Kidney (tissue), 14 donors: ENCODE data around the gene DNAJC15. TPM values are rescaled to one million over a fixed set of nuclear protein-coding genes. Genes with fewer than 3 reads are reported as not detected.

Experiments
- DNase-seq, 5 donors: peaks; one replicate each; pipeline ENCODE4 v3.0.0-alpha.2; 2013 to 2020
- FAIRE-seq: peaks from 2 replicates; lab custom pipeline; 2012; peaks lifted over from hg19 to GRCh38; lab: Jason Lieb, UNC
- H3K27ac ChIP-seq, 2 donors: one replicate each; pipeline ENCODE4 v1.7.0; 2013; ENCODE audit warnings: low read depth in 2 of 2, low read length in 2 of 2, inconsistent platforms in 1 of 2
- H3K27me3 ChIP-seq: one replicate; pipeline ENCODE4 v1.7.1; 2013; ENCODE audit warnings: low read length, inconsistent platforms; ENCODE audit not compliant: control insufficient read depth, insufficient read depth
- H3K36me3 ChIP-seq, 3 donors: one replicate each; pipeline versions ENCODE4 v1.7.0 to v1.7.1; 2013; ENCODE audit warnings: low read length in 3 of 3, control low read depth in 1 of 3, inconsistent platforms in 1 of 3; ENCODE audit not compliant: insufficient read depth in 3 of 3, control insufficient read depth in 2 of 3
- H3K4me1 ChIP-seq, 3 donors: one replicate each; pipeline versions ENCODE4 v1.7.0 to v1.7.1; 2013; ENCODE audit warnings: low read length in 3 of 3, inconsistent platforms in 1 of 3, low read depth in 1 of 3; ENCODE audit not compliant: control insufficient read depth in 2 of 3, insufficient read depth in 2 of 3
- H3K4me3 ChIP-seq, 3 donors: one replicate each; pipeline versions ENCODE4 v1.7.0 to v1.8.1; 2013; ENCODE audit warnings: low read length in 3 of 3, control low read depth in 1 of 3, inconsistent platforms in 1 of 3
- H3K9ac ChIP-seq, 3 donors: one replicate each; pipeline versions ENCODE4 v1.7.0 to v1.7.1; 2013; ENCODE audit warnings: low read length in 3 of 3, control low read depth in 1 of 3, inconsistent platforms in 1 of 3
- H3K9me3 ChIP-seq, 3 donors: one replicate each; pipeline versions ENCODE4 v1.7.0 to v1.7.1; 2013; ENCODE audit warnings: low read length in 3 of 3, control low read depth in 1 of 3, inconsistent platforms in 1 of 3; ENCODE audit not compliant: control insufficient read depth in 2 of 3, insufficient read depth in 1 of 3
- intact Hi-C: fragments of 100-400 bp; cut with DNase I; formaldehyde crosslinking; loops from one replicate; pipeline ENCODE4 v1.11.1; 2022
- polyA plus RNA-seq: library from polyadenylated mRNA; stranded (reverse); fragments of 350-450 nt; fragmentation: Illumina TruSeq; extraction: RNeasy Lipid Tissue Mini Kit (QIAGEN cat#74804); gene quantifications from one replicate; pipeline ENCODE4 v1.2.3, GENCODE V29; 2014; ENCODE audit warnings: low read depth, low replicate concordance; ENCODE audit not compliant: insufficient read depth
- total RNA-seq: library from RNA; stranded (reverse); fragmentation: NEBNext Ultra II Directional; extraction: Animal tissue kit (Norgen Biotek cat#: 25700); gene quantifications from one replicate; pipeline ENCODE4 v1.2.1, GENCODE V29; 2021
- TF ChIP-seq, protein P1 (sequence below): IDR thresholded peaks from 3 replicates; pipeline ENCODE4 v1.5.1; 2012; ENCODE audit warnings: mild to moderate bottlenecking, moderate library complexity, borderline replicate concordance; ENCODE audit not compliant: insufficient read depth; ENCODE audit errors: extremely low read depth
- donor health status: control.
- donor health status: control.
- donor health status: control.
- donor health status: control.
- donor health status: control.
- donor health status: DM: yes; HTN: yes; CAD: no.
- donor health status: Normal renal cell carcinoma (clear cell type).

The DNAJC15 gene
- total and polyA plus RNA-seq, 2 donors from 2014 or later: 18.8 to 31.0 TPM

DNA sequence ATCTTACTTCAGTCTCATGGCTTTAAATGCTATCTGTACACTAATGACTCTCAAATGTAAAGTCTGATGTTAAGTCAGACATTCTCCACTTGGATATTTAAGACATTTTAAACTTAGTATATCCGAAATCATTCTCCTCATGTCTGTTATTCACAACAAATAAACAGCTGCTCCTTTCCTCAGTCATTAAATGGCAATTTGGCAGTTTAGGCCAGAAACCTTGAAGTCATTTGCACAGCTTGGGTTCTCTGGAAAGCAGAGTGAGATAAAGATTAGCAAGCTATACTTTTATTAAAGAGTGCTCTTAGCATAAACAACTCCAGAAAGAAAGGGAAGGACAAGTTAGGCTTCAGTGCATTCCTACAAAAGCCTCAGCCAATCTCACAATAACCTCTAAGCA is 53.7 kb downstream of the DNAJC15 start:
- TF ChIP-seq, protein P1, sequence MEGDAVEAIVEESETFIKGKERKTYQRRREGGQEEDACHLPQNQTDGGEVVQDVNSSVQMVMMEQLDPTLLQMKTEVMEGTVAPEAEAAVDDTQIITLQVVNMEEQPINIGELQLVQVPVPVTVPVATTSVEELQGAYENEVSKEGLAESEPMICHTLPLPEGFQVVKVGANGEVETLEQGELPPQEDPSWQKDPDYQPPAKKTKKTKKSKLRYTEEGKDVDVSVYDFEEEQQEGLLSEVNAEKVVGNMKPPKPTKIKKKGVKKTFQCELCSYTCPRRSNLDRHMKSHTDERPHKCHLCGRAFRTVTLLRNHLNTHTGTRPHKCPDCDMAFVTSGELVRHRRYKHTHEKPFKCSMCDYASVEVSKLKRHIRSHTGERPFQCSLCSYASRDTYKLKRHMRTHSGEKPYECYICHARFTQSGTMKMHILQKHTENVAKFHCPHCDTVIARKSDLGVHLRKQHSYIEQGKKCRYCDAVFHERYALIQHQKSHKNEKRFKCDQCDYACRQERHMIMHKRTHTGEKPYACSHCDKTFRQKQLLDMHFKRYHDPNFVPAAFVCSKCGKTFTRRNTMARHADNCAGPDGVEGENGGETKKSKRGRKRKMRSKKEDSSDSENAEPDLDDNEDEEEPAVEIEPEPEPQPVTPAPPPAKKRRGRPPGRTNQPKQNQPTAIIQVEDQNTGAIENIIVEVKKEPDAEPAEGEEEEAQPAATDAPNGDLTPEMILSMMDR: no peak
- FAIRE-seq (no peak), DNase-seq (no peak)
- Histone ChIP-seq H3K27me3 (no peaks in the 10 kb centered on the region), H3K27ac (no peak overlapping the region), H3K4me1 (peaks cover 0 to 6% (median 0%) of the 10 kb centered on the region in 3 donors), H3K9me3 (no peaks in the 10 kb centered on the region), H3K36me3 (peaks cover 0 to 2% (median 0%) of the 10 kb centered on the region in 3 donors), H3K4me3 (no peak overlapping the region), H3K9ac (no peak overlapping the region)
- intact Hi-C loops: no loop called here

DNA sequence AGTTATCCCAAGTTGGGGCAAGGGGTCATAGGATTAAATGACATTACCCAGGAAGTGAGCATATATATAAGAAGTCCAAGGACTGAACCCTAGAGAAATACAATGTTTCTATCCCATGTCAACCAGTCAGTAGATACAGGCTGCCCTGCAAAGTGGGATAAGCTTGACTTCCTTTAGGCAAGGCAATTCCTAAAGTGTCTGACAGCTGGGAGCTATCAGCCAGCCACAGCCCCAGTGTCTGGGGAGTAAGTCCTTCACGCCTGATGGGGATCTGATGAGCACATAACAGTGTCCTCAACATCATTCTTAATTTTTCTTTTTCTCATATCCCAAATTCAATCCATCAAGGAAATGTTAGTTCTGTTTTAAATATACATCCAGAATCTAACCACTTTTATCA is 54.1 kb downstream of the DNAJC15 start:
- DNase-seq: peak in 4 of 5 donors; percentile 58 to 81 (median 74)
- Histone ChIP-seq H3K4me1 (peaks cover 0 to 6% (median 0%) of the 10 kb centered on the region in 3 donors), H3K9ac (no peak overlapping the region), H3K27me3 (no peaks in the 10 kb centered on the region), H3K9me3 (no peaks in the 10 kb centered on the region), H3K36me3 (peaks cover 0 to 2% (median 0%) of the 10 kb centered on the region in 3 donors), H3K4me3 (no peak overlapping the region), H3K27ac (no peak overlapping the region)
- no peak for FAIRE-seq
- intact Hi-C loops: no loop called here
- TF ChIP-seq, protein P1: no peak

DNA sequence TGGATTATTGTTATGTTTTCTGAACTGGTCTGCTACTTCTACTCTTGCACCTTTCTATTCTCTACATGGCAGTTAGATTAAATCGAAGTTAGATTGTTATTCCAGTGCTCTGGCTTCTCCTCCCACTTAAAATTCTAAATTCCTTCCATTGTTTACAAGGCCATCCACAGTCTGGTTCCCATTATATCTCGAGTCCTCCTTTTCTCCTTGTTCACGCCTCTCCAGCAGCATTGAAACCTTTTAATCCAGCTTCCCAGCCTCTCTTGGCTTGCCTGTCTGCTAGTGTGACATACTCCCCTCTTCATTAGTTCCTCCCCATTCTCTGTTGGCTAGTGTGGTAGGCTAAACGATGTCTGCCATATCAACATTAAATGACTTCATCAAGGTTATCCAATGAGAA is 54.5 kb downstream of the DNAJC15 start:
- H3K36me3 ChIP-seq: peaks cover 0 to 2% (median 0%) of the 10 kb centered on the region in 3 donors

More for the DNA sequence above, 54.5 kb downstream of the DNAJC15 start:
- no peaks in the 10 kb centered on the region for H3K27me3 ChIP-seq
- intact Hi-C loops: no loop called here
- FAIRE-seq: no peak
- DNase-seq: peak in 2 of 5 donors; percentile 56
- H3K4me3 ChIP-seq: no peak overlapping the region
- TF ChIP-seq, protein P1: no peak
- H3K9ac ChIP-seq: no peak overlapping the region
- H3K27ac ChIP-seq: no peak overlapping the region
- no peaks in the 10 kb centered on the region for H3K9me3 ChIP-seq
- H3K4me1 ChIP-seq: peaks cover 0 to 6% (median 0%) of the 10 kb centered on the region in 3 donors
